Stomach (tissue), 4 donors: ENCODE results near the gene SYT12.

Source experiments
- EP300 ChIP-seq: sonication (generic); formaldehyde crosslinking; IDR thresholded peaks from one replicate; pipeline ENCODE4 v1.6.1; 2017; ENCODE audit warnings: antibody characterized with exemption
- POLR2A ChIP-seq, 4 donors: fragments of 450-650 bp; IDR thresholded peaks; one replicate each; pipeline ENCODE4 v1.6.1; 2016; ENCODE audit warnings: antibody characterized with exemption in 4 of 4, control low read depth in 2 of 4, mild to moderate bottlenecking in 1 of 4, moderate library complexity in 1 of 4
- POLR2AphosphoS5 ChIP-seq, 3 donors: sonication (generic); formaldehyde crosslinking; IDR thresholded peaks; one replicate each; pipeline ENCODE4 v1.6.1; 2016; ENCODE audit warnings: antibody characterized with exemption in 3 of 3
- TF ChIP-seq, protein P1 (sequence below), 7 experiments: fragments of 450-650 bp in 4 of 7; fragments of 200-600 bp in 3 of 7; sonication (generic) in 3 of 7; IDR thresholded peaks; one replicate each; pipeline ENCODE4 v1.5.1; 2016 to 2019; ENCODE audit warnings: antibody characterized with exemption in 7 of 7, control low read depth in 2 of 7, mild to moderate bottlenecking in 1 of 7

GRCh38 chr11:67014343-67014742 is 8.6 kb upstream of the SYT12 start:
- TF ChIP-seq, protein P1, sequence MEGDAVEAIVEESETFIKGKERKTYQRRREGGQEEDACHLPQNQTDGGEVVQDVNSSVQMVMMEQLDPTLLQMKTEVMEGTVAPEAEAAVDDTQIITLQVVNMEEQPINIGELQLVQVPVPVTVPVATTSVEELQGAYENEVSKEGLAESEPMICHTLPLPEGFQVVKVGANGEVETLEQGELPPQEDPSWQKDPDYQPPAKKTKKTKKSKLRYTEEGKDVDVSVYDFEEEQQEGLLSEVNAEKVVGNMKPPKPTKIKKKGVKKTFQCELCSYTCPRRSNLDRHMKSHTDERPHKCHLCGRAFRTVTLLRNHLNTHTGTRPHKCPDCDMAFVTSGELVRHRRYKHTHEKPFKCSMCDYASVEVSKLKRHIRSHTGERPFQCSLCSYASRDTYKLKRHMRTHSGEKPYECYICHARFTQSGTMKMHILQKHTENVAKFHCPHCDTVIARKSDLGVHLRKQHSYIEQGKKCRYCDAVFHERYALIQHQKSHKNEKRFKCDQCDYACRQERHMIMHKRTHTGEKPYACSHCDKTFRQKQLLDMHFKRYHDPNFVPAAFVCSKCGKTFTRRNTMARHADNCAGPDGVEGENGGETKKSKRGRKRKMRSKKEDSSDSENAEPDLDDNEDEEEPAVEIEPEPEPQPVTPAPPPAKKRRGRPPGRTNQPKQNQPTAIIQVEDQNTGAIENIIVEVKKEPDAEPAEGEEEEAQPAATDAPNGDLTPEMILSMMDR (IDR thresholded peaks at IDR 0.05) = no peak
- TF ChIP-seq POLR2A (IDR thresholded peaks at IDR 0.05) (no peak), POLR2AphosphoS5 (IDR thresholded peaks at IDR 0.05) (no peak), EP300 (no peak)
